Body of pancreas (tissue), 4 donors: ENCODE results near the gene NLN. TPM values are rescaled to one million over a fixed set of nuclear protein-coding genes. Genes with fewer than 3 reads are reported as not detected.

Source experiments
- ATAC-seq: fragments of 150-250 bp; one replicate; pipeline ENCODE4 v1.9.1; 2016
- DNase-seq, 4 donors: peaks; one replicate each; pipeline ENCODE4 v3.0.0-alpha.2; 2019
- H3K27ac ChIP-seq, 4 donors: fragments of 200-600 bp; sonication (generic); 1 replicate in 3 of 4; 2 replicates in 1 of 4; pipeline versions ENCODE4 v1.5.1 to v1.6.1; 2016 to 2019; ENCODE audit warnings: mild to moderate bottlenecking in 1 of 4, mixed read lengths in 1 of 4, moderate library complexity in 1 of 4
- H3K27me3 ChIP-seq, 2 donors: fragments of 200-600 bp; sonication (generic); one replicate each; pipeline ENCODE4 v1.6.0; 2016; ENCODE audit warnings: mild to moderate bottlenecking in 1 of 2
- H3K36me3 ChIP-seq, 2 donors: fragments of 200-600 bp; sonication (generic); replicated peaks in 1 of 2; 2 replicates each; pipeline ENCODE4 v1.5.1; 2016; ENCODE audit warnings: low read depth in 2 of 2; ENCODE audit not compliant: insufficient read depth in 1 of 2
- H3K4me1 ChIP-seq: fragments of 200-600 bp; sonication (generic); one replicate; pipeline ENCODE4 v1.6.0; 2016
- H3K4me3 ChIP-seq, 2 donors: fragments of 200-600 bp; sonication (generic); 1 replicate in 1 of 2; 2 replicates in 1 of 2; pipeline ENCODE4 v1.5.1; 2016 to 2019
- H3K9me3 ChIP-seq, 3 donors: fragments of 200-600 bp; sonication (generic); 1 replicate in 2 of 3; 2 replicates in 1 of 3; pipeline ENCODE4 v1.5.1; 2016
- POLR2A ChIP-seq, 3 donors: fragments of 450-650 bp; IDR thresholded peaks; one replicate each; pipeline ENCODE4 v1.6.1; 2016; ENCODE audit warnings: antibody characterized with exemption in 3 of 3, mild to moderate bottlenecking in 2 of 3
- WGBS, 2 donors: methylation state at CpG; one replicate each; pipeline ENCODE4 v1.1.5; 2017; 5-methylcytosine and 5-hydroxymethylcytosine counted together
- intact Hi-C: fragments of 100-400 bp; cut with DNase I; formaldehyde crosslinking; loops from one replicate; pipeline ENCODE4 v1.15.1; 2023
- total RNA-seq, 2 donors: library from RNA; depleted of rRNA; stranded (reverse); fragments of >200 nt; gene quantifications; one replicate each; pipeline ENCODE4 v1.1.0, GENCODE V29; 2016
- TF ChIP-seq, protein P1 (sequence below), 7 experiments: fragments of 450-650 bp in 4 of 7; fragments of 200-600 bp in 3 of 7; sonication (generic) in 3 of 7; IDR thresholded peaks; one replicate each; pipeline ENCODE4 v1.5.1; 2016 to 2019; ENCODE audit warnings: antibody characterized with exemption in 7 of 7

NLN gene
- total RNA-seq, 2 donors from 2014 or later = 2.3 to 8.0 TPM

GRCh38 chr5:65797481-65797880 lies 75.5 kb downstream of the NLN start:
- H3K27me3 ChIP-seq = no peaks in the 10 kb centered on the region
- DNase-seq = no peak
- intact Hi-C loops = no loop called here
- TF ChIP-seq, protein P1, sequence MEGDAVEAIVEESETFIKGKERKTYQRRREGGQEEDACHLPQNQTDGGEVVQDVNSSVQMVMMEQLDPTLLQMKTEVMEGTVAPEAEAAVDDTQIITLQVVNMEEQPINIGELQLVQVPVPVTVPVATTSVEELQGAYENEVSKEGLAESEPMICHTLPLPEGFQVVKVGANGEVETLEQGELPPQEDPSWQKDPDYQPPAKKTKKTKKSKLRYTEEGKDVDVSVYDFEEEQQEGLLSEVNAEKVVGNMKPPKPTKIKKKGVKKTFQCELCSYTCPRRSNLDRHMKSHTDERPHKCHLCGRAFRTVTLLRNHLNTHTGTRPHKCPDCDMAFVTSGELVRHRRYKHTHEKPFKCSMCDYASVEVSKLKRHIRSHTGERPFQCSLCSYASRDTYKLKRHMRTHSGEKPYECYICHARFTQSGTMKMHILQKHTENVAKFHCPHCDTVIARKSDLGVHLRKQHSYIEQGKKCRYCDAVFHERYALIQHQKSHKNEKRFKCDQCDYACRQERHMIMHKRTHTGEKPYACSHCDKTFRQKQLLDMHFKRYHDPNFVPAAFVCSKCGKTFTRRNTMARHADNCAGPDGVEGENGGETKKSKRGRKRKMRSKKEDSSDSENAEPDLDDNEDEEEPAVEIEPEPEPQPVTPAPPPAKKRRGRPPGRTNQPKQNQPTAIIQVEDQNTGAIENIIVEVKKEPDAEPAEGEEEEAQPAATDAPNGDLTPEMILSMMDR (IDR thresholded peaks at IDR 0.05) = no peak
- TF ChIP-seq POLR2A (IDR thresholded peaks at IDR 0.05) = no peak
- H3K36me3 ChIP-seq = no peaks in the 10 kb centered on the region
- H3K4me3 ChIP-seq = no peak overlapping the region
- H3K27ac ChIP-seq = no peak overlapping the region
- H3K4me1 ChIP-seq = no peaks in the 10 kb centered on the region
- H3K9me3 ChIP-seq = no peaks in the 10 kb centered on the region
- ATAC-seq = no peak
- WGBS, 2 donors = 71 to 81% methylated on average over 2 of the region's 2 CpGs

DNA sequence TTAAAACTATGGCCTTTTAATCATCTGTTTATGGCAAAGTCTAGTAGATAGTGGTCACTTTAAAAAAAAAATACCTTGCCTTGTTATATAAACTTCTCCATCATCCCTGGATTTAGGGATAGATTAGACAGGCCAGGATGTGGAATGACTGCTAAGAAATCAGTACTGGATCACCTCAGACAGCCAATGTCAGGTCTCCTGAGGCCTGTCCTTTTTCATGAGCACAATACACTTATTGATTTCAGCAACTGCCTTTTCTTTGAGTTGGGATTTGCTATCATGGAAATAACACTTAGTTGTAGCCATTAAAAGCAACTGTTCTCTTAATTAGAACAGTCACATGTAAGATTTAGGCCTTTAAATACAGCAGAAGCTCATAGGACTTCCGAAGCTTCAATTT lies 77.9 kb downstream of the NLN start:
- 88 to 95% methylated on average over 1 of the region's 1 CpG for WGBS, 2 donors
- no peak overlapping the region for H3K27ac ChIP-seq
- H3K9me3 ChIP-seq = no peaks in the 10 kb centered on the region
- no peak for TF ChIP-seq POLR2A (IDR thresholded peaks at IDR 0.05)
- TF ChIP-seq, protein P1 (IDR thresholded peaks at IDR 0.05) = no peak
- no peaks in the 10 kb centered on the region for H3K36me3 ChIP-seq
- H3K4me1 ChIP-seq = no peaks in the 10 kb centered on the region
- ATAC-seq (no peak), DNase-seq (no peak)
- intact Hi-C loops = no loop called here
- no peak overlapping the region for H3K4me3 ChIP-seq
- no peaks in the 10 kb centered on the region for H3K27me3 ChIP-seq

GRCh38 chr5:65800775-65801174 lies 78.8 kb downstream of the NLN start:
- H3K4me3 ChIP-seq = no peak overlapping the region
- ATAC-seq (no peak), DNase-seq (no peak)
- 90 to 91% methylated on average over 3 of the region's 3 CpGs for WGBS, 2 donors
- H3K27me3 ChIP-seq = no peaks in the 10 kb centered on the region
- H3K4me1 ChIP-seq = no peaks in the 10 kb centered on the region
- H3K9me3 ChIP-seq = no peaks in the 10 kb centered on the region
- TF ChIP-seq, protein P1 (IDR thresholded peaks at IDR 0.05) = no peak
- TF ChIP-seq POLR2A (IDR thresholded peaks at IDR 0.05) = no peak
- intact Hi-C loops = no loop called here
- no peaks in the 10 kb centered on the region for H3K36me3 ChIP-seq
- H3K27ac ChIP-seq = no peak overlapping the region

GRCh38 chr5:65801352-65801783 lies 79.4 kb downstream of the NLN start:
- TF ChIP-seq POLR2A (IDR thresholded peaks at IDR 0.05) = no peak
- TF ChIP-seq, protein P1 (IDR thresholded peaks at IDR 0.05) = no peak
- Histone ChIP-seq H3K27me3 (no peaks in the 10 kb centered on the region), H3K4me1 (no peaks in the 10 kb centered on the region), H3K27ac (no peak overlapping the region), H3K9me3 (no peaks in the 10 kb centered on the region), H3K36me3 (no peaks in the 10 kb centered on the region), H3K4me3 (no peak overlapping the region)
- ATAC-seq (no peak), DNase-seq (no peak)
- intact Hi-C loops = no loop called here
- WGBS, 2 donors = 79 to 92% methylated on average over 3 of the region's 3 CpGs

DNA sequence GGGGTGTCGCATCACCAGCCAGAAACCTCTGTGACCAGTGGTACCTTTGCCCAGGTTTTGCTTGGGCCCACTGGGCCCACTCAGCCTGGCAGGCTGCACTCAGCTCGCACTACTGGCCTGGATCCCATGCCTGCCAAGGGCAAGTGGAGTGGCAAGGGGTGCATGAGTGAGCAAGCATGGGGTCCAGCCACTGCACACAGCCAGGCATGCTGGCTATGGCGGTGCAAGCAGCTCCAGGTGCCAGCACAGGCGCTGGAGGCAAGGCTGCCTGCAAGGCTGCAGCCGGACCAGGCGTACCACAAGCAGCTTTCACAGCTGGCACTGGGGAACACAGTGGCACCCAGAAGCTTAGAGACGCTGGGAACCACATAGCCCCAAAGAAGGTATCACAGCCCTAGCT lies 80.1 kb downstream of the NLN start:
- no peaks in the 10 kb centered on the region for H3K27me3 ChIP-seq
- no peaks in the 10 kb centered on the region for H3K4me1 ChIP-seq
- DNase-seq = no peak
- intact Hi-C loops = no loop called here
- TF ChIP-seq POLR2A (IDR thresholded peaks at IDR 0.05) = no peak
- TF ChIP-seq, protein P1 (IDR thresholded peaks at IDR 0.05) = no peak
- H3K27ac ChIP-seq = no peak overlapping the region
- ATAC-seq = no peak
- no peak overlapping the region for H3K4me3 ChIP-seq
- H3K9me3 ChIP-seq = no peaks in the 10 kb centered on the region
- 99 to 100% methylated on average over 2 to 7 of the region's 7 CpGs for WGBS, 2 donors
- no peaks in the 10 kb centered on the region for H3K36me3 ChIP-seq
